ENCODE results near the gene ANKRD40CL.

DNA sequence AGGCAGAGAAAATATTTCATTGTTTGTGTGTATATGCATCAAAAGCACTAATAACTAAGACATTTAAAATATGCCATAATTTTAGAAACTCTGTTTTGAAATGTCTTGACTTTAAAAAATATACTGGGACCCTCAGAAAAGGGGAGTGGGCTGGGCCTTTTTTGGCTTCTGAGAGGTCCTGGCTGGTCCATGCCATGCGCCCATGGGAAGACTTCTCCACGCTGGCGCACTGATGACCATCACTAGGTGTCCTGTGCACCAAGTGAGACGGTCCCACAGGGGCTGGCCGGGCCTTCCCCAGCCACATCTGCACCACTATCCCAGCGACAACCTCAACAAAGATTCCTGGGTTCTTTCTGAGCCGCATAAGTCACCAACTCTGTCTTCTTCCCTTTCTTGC, 41.1 kb upstream of the ANKRD40CL start:
- TF ChIP-seq ZNF384 (IDR thresholded peaks at IDR 0.05; ENCODE audit: low read depth, low read length) (no peak), ZNF174 (CRISPR knock-in tag; IDR thresholded peaks at IDR 0.05) (no peak), FOXP1 (CRISPR knock-in tag; IDR thresholded peaks at IDR 0.05) (no peak), EP300 (IDR thresholded peaks at IDR 0.05; ENCODE audit: low read length) (no peak), TEAD4 (IDR thresholded peaks at IDR 0.05; ENCODE audit: low read length) (no peak), TEAD4 (CRISPR knock-in tag; IDR thresholded peaks at IDR 0.05; ENCODE audit: borderline replicate concordance) (no peak)
- TF ChIP-seq, protein P1, sequence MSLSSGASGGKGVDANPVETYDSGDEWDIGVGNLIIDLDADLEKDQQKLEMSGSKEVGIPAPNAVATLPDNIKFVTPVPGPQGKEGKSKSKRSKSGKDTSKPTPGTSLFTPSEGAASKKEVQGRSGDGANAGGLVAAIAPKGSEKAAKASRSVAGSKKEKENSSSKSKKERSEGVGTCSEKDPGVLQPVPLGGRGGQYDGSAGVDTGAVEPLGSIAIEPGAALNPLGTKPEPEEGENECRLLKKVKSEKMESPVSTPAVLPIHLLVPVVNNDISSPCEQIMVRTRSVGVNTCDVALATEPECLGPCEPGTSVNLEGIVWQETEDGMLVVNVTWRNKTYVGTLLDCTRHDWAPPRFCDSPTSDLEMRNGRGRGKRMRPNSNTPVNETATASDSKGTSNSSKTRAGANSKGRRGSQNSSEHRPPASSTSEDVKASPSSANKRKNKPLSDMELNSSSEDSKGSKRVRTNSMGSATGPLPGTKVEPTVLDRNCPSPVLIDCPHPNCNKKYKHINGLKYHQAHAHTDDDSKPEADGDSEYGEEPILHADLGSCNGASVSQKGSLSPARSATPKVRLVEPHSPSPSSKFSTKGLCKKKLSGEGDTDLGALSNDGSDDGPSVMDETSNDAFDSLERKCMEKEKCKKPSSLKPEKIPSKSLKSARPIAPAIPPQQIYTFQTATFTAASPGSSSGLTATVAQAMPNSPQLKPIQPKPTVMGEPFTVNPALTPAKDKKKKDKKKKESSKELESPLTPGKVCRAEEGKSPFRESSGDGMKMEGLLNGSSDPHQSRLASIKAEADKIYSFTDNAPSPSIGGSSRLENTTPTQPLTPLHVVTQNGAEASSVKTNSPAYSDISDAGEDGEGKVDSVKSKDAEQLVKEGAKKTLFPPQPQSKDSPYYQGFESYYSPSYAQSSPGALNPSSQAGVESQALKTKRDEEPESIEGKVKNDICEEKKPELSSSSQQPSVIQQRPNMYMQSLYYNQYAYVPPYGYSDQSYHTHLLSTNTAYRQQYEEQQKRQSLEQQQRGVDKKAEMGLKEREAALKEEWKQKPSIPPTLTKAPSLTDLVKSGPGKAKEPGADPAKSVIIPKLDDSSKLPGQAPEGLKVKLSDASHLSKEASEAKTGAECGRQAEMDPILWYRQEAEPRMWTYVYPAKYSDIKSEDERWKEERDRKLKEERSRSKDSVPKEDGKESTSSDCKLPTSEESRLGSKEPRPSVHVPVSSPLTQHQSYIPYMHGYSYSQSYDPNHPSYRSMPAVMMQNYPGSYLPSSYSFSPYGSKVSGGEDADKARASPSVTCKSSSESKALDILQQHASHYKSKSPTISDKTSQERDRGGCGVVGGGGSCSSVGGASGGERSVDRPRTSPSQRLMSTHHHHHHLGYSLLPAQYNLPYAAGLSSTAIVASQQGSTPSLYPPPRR (CRISPR knock-in tag; IDR thresholded peaks at IDR 0.05; ENCODE audit: borderline replicate concordance): no peak

Data from K562 (cell line).